Islet precursor cell (in vitro differentiated cells): ENCODE data around the gene BET1L.
A peak's percentile ranks its signal among the peaks of the same experiment; 100 is the strongest.
"Not testable (repeated sequence)": the region's sequence is repeated elsewhere in the genome, so short reads cannot be mapped to it uniquely, and the experiment has no call there.

Source experiments
- DNase-seq: peaks from one replicate; pipeline ENCODE4 v3.0.0-alpha.2; 2018

The BET1L gene, protein sequence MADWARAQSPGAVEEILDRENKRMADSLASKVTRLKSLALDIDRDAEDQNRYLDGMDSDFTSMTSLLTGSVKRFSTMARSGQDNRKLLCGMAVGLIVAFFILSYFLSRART

GRCh38 chr11:207208-207862, at the start of gene BET1L, which contains the start of gene RIC8A:
BET1L (minus strand) TSS chr11:207399; CDS start chr11:207321, 78 bp downstream.
RIC8A (plus strand) TSS chr11:207708; CDS start chr11:208855, 1,147 bp downstream.
- peak; percentile 99 for DNase-seq

- DNase-seq = no peak
These were observed 48.6 kb upstream of the BET1L start for GRCh38 chr11:255816-256215.

DNA sequence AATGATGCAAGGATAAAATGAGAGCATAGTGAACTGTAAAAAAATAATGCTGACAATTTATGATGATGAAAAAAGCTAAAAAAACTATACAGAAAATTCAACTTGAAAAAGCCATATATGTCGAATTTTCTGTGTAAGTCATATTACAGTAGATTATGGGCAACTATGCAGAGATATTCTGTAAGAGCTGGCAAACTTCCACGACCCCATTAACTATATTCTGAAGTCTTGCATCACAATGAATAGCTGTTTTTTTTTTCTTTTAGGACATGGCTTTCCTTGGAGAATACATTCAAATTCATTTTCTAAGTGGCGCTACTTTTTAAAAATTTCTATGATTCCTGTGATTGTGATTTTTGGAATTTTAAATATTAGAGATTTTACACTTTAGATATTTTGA, 48.0 kb upstream of the BET1L start:
- DNase-seq = no peak

DNA sequence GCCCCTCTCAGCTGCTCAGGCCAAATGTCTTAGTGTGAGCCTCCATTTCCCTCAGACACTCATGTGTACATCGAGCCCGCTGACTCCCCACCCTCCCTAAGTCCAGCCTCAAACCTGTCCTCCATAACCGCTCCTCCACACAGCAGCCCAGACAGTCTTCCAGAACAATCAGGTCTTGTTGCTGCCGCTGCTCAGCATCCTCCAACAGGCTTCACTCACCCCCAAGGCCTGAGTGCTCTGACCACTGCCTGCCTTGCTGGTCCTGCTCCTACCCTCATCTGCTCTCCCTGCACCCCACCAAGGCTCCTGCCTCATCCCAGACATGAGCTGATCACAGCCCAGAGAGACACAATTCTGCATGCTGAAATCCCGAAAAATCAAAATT, 46.7 kb upstream of the BET1L start:
- no peak for DNase-seq

DNA sequence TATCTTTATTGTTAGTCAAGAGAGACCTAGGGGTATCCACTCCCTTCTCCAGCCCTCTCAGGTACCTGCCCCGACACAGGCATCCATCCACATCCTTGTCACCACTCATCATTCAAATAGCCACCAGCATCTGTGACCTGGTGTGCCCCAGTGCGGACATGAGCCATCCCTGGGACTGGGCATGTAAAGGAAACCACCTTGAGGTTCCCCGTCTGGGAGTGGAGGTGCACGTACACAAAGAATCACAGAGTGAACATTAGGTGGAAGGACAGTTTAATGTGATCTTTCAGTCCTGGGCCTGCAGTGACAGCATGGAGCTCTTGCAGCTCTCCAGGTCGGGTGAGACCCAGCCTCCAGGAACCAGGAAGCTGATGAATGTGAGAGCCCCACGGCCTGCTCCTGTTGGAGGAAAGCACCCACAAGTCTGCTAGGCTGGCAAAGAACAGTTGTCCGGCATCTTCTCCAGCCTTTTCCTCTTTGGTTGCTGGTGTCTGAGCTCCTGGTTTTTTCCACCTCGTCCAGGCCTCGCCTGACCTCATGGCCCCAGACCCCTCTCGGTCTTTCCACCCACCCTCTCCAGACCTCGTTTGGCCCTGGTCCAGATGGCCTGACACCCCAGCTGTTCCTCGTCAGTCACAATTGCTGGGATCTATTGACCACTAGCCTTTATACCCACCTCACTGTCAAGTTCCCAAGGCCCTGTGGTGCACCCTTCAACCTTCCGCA, 46.1 kb upstream of the BET1L start:
- no peak for DNase-seq

GRCh38 chr11:252666-253065, 45.5 kb upstream of the BET1L start:
- DNase-seq = no peak

- no peak for DNase-seq
These were observed 44.4 kb upstream of the BET1L start for GRCh38 chr11:251550-251949.

GRCh38 chr11:250740-251299, 43.6 kb upstream of the BET1L start:
- DNase-seq = peak; percentile 84

DNA sequence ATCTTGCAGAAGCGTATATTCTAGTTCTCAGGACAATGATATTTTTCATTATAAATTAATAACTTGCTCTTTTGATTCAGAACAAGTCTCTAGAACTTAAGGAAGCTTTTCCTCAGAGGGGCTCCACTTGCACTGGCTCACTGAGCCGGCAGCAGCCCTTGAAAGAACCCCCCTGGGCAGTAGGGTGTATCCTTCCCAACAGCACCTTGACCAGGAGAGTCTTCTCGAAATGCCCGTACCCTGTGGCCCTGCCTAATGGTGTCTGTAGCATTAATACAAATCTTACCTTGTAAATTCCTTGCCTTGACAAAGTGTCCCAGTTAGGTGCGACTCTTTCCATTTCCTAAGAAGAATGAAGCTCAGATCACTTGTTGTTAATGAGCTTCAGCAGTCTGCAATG, 43.1 kb upstream of the BET1L start:
- no peak for DNase-seq

DNA sequence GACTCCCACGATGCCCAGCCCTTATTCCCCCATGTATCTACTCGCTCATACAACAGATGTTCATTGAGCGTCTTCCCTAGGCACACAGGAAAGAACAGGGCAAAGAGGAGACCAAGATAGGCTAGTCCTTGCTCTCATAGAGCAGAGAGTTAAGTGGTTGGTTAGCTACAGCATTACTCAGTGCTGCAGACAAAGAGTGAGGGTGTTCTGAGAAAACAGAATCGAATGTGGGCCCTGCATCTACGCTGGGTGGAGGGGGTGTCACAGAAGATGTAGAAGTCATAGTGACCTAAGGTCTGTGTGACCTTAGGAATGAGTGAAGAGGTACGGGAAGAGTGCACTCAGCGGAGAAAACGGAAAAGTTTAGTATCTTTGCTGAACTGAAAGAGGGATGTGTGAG, 41.9 kb upstream of the BET1L start:
- DNase-seq = no peak

- DNase-seq = no peak
These were observed 37.2 kb upstream of the BET1L start for GRCh38 chr11:244376-244775.

DNA sequence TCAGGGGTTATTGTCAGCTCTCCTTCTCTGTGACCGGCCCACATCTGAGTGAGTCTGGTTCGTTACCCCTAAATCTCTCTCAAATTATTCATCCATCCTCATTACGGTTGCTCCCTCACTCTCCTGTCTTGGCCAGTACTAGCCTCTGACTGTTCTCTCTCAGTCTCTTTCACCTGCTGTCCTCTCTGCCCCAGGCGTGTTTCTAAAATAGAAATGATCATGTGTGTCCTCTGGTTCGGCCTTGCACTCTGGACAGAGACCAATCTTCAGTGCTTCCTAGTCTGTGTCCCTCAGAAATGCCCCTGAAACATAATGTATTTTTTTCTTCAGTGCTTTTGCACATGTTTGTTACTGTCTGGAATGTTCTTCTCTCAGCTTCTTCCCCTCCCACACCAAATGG, 34.4 kb upstream of the BET1L start:
- no peak for DNase-seq

- DNase-seq = no peak
These were observed 33.1 kb upstream of the BET1L start for GRCh38 chr11:240315-240714.

DNA sequence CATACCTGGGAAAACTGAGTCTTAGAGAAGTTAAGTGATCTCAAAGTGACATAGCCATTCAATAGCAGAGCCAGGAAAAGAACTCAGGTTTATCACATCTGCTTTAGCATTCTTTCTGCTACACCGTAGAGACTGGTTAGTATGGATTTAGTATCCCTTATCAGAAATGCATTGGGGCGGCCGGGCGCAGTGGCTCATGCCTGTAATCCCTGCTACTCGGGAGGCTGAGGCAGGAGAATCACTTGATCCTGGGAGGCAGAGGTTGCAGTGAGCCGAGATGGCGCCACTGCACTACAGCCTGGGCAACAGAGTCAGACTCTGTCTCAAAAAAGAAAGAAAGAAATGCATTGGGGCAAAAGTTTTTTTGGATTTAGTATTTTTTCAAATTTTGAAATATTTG, 31.1 kb upstream of the BET1L start:
- not testable (repeated sequence) for DNase-seq

GRCh38 chr11:236774-237767, 29.9 kb upstream of the BET1L start, which contains the start of gene PSMD13:
PSMD13 (plus strand) TSS chr11:236976; CDS start chr11:237050, 74 bp downstream.
- DNase-seq = peak; percentile 91

- peak; percentile 94 for DNase-seq
These were observed 29.0 kb upstream of the BET1L start, which contains the start of gene SIRT3 for GRCh38 chr11:235997-236773. SIRT3 (minus strand) TSS chr11:236342; CDS start chr11:236328, 14 bp downstream.

DNA sequence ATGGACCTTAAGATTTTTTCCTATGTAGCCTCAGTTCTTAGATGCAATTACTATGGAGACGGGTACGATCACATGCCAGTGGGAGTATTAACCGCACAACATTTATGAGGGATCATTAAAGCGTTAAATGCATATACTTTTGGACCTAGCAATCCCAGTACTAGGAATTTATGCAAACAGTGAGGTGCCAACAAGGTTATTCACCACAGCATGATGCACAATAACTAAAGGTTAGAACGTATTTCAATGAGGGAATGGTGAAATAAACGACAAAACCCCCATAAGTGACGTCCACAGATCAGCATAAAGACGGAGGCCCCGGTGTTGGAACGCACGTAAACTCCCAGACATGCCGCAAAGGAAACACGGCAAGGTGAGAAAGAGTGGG, 28.4 kb upstream of the BET1L start:
- DNase-seq = no peak

GRCh38 chr11:235180-235579, 28.0 kb upstream of the BET1L start:
- DNase-seq = no peak

DNA sequence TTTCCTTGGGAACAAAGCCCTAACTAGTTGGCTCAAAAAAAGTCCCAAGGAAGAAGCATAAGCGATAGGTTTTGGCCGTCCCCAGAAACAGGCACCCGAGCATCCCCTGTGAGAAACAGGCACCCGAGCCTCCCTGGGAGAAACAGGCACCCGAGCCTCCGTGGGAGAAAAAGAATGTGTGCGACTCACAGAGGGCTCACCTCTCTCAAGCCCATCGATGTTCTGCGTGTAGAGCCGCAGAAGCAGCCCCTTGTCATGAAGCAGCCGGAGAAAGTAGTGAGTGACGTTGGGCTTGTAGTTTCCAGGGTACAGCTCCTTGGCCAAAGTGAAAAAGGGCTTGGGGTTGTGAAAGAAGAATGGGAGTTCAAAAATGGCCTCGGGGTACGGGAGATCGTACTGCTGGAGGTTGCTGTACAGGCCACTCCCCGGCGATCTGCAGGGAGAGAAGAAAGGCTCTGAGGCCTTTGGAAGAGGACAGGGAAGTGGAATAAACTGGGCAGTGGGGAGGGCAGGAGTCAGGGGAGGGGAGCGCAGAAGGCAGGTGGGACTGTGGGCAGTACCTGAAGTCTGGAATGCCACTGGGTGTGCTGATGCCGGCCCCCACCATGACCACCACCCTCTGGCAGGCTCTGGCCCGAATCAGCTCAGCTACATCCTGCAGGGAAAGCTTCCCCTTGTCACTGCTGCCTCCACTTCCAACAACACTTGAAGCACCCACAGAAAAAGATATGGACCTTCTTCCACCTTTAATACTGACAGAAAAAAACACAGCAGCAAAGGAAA, 25.8 kb upstream of the BET1L start:
- peak; percentile 53 for DNase-seq

DNA sequence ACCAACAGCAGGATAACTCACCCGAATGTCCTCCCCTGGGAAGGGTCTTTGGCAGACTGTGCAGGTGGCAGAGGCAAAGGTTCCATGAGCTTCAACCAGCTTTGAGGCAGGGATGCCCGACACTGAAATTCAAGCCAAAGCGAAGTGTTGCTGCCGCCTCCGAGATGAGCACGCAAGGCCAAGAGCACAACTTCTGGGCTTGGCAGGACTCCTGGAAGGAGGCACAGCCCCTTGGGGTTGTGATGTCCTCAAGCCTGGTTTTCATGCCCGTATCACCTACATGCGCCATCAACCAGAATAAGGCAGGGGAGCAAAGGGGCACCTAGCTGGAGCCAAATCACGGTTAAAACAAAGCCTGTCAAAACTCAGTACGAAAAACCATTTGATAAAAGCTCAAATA, 23.2 kb upstream of the BET1L start:
- peak; percentile 34 for DNase-seq

- no peak for DNase-seq
These were observed 20.7 kb upstream of the BET1L start for GRCh38 chr11:227824-228379.
